ENCODE data around the gene BCKDK. TPM values are rescaled to one million over a fixed set of nuclear protein-coding genes. Genes with fewer than 3 reads are reported as not detected.
"Not testable (repeated sequence)": the region's sequence is repeated elsewhere in the genome, so short reads cannot be mapped to it uniquely, and the experiment has no call there.

BCKDK gene
- total RNA-seq, 2 experiments from 2014 or later = 49.5 to 49.7 TPM

GRCh38 chr16:31147574-31147973 is 39.4 kb downstream of the BCKDK start:
- ChIA-PET CTCF (no interaction called here), POLR2A (no interaction called here)

DNA sequence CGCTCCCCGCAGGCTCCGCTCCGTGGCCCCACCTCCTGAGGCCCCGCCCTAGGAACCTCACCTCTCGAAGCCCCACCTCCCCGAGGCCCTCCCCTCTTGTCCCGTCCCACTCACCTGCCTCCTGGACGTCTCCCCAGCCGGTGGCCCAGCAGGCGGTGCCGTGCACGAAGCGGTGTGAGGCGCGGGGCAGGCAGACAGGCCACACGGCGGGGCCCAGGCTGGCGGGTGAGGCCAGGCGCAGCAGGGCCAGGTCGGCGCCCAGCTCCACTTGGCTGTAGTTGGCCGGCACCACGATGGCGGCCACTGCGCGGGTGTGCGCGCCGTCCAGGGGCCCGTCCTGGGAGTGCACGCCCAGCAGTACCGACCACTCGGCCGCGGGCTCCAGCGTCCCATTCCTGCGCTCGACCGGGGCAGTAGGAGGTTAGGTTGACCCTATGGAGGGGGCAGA is 40.1 kb downstream of the BCKDK start:
- ChIA-PET POLR2A (no interaction called here), CTCF (no interaction called here)

DNA sequence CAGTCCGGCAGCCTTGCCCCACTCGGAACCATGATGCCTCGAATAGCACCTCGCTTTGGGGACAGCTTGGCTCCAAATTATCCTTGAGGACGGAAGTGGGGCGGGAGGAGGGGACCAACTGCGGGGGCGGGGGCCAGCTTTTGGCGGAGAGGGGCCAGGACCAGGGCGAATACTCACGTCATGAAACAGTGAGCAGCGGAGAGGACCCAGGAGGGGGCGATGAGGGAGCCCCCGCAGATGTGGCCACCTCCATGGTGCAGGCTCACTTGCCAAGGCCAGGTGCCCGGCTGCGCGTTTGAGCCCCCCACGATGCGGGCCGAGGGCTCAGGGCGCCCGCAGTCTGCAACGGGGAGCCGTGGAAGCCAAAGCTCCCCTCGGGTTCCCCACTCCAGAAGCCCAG is 40.7 kb downstream of the BCKDK start:
- CTCF ChIA-PET = no interaction called here
- POLR2A ChIA-PET = no interaction called here

DNA sequence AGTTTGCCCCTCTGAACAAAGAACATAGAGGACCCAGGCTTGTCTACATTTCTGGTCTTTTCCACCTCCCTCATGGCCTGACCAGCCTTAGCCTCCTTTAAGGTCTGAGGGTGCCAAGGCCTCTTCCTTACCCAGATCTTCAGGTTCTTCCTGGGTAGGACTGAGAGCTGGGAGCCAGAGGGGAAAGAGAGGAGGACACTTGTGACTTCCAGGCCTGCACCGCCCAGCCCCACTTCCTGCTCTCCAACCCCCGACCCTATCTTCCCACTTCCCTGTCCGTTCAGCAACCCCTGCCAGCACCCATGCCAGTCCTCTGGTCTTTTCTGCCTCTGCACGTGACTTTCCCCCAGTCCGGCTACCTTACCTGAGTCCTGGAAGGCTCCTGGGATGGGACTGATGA is 41.1 kb downstream of the BCKDK start:
- POLR2A ChIA-PET = no interaction called here
- CTCF ChIA-PET = no interaction called here

GRCh38 chr16:31149894-31150890 is 42.0 kb downstream of the BCKDK start, which contains the start of gene PRSS36:
Gene PRSS36 (minus strand): TSS chr16:31150066. CDS start chr16:31150035, 31 bp downstream.
- CTCF ChIA-PET = no interaction called here
- POLR2A ChIA-PET = no interaction called here

GRCh38 chr16:31150976-31151375 is 42.8 kb downstream of the BCKDK start:
- POLR2A ChIA-PET = not testable (repeated sequence)
- CTCF ChIA-PET = interaction anchor here (1.2 kb wide), 1 partner anchor 9 kb away, joined by 6 read pairs; no protein-coding TSS in a partner anchor

DNA sequence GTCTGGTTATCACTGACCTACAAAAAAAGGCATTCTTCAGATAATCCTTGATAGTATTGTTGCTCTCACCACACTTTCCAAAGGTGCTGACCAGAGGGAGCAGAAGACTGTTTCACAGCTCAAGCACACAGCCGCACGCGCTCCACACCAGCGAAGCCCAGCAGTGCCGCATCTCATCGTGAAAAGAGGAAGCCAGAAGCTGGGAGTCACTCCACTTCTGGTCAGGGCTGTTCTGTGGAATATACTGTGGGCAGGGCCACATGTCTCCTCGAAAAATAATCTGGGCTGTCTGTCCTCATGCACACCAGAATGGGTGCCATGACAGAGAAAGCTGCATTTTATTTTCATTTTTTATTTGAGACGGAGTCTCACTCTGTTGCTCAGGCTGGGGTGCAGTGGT is 49.0 kb downstream of the BCKDK start:
- POLR2A ChIA-PET = interaction anchor here (1.3 kb wide), 1 partner anchor 23 kb away, joined by 5 read pairs; no protein-coding TSS in a partner anchor
- CTCF ChIA-PET = interaction anchor here (1.7 kb wide), 1 partner anchor 15 kb away, joined by 8 read pairs; no protein-coding TSS in a partner anchor

Other genes with a start within 250 kb of the BCKDK start
- gene BCL7C, start 214.3 kb upstream of the BCKDK start, total RNA-seq = 10 to 100 TPM; 27.8 to 29.8 TPM
- under 1 TPM; 0.13 to 0.21 TPM for gene CTF1, start 211.8 kb upstream of the BCKDK start, total RNA-seq
- 10 to 100 TPM; 29.9 to 30.1 TPM for gene FBXL19, start 184.8 kb upstream of the BCKDK start, total RNA-seq
- gene ORAI3, start 159.3 kb upstream of the BCKDK start, total RNA-seq = 1 to 10 TPM; 7.9 to 8.4 TPM
- 10 to 100 TPM; 26.9 to 27.3 TPM for gene SETD1A, start 150.6 kb upstream of the BCKDK start, total RNA-seq
- gene HSD3B7, start 123.2 kb upstream of the BCKDK start, total RNA-seq = 1 to 10 TPM; 1.8 to 1.9 TPM
- gene STX1B, start 97.7 kb upstream of the BCKDK start, total RNA-seq = under 1 TPM; 0.15 to 0.34 TPM
- gene STX4, start 74.8 kb upstream of the BCKDK start, total RNA-seq = 10 to 100 TPM; 40.0 to 41.2 TPM
- gene ZNF668, start 34.1 kb upstream of the BCKDK start, total RNA-seq = 10 to 100 TPM; 16.8 to 17.2 TPM
- 10 to 100 TPM; 19.8 to 20.3 TPM for gene ZNF646, start 34.0 kb upstream of the BCKDK start, total RNA-seq
- 1 to 10 TPM; 3.5 to 3.8 TPM for gene PRSS53, start 19.4 kb upstream of the BCKDK start, total RNA-seq
- gene VKORC1, start 13.6 kb upstream of the BCKDK start, total RNA-seq = 10 to 100 TPM; 72.7 to 81.6 TPM
- gene KAT8, start 9.3 kb downstream of the BCKDK start, total RNA-seq = 10 to 100 TPM; 53.1 to 54.8 TPM
- not detected for gene PRSS8, start 27.3 kb downstream of the BCKDK start, total RNA-seq
- under 1 TPM; 0.23 to 0.31 TPM for gene PRSS36, start 41.7 kb downstream of the BCKDK start, total RNA-seq
- 100 to 1,000 TPM; 678 to 692 TPM for gene FUS, start 71.8 kb downstream of the BCKDK start, total RNA-seq
- gene PYCARD, start 94.4 kb downstream of the BCKDK start, total RNA-seq = 1 to 10 TPM; 5.2 to 6.9 TPM
- gene TRIM72, start 105.7 kb downstream of the BCKDK start, total RNA-seq = not detected
- not detected for gene PYDC1, start 108.7 kb downstream of the BCKDK start, total RNA-seq
- gene ITGAM, start 151.6 kb downstream of the BCKDK start, total RNA-seq = under 1 TPM; 0.84 to 0.89 TPM
- gene ITGAX, start 246.8 kb downstream of the BCKDK start, total RNA-seq = 1 to 10 TPM; 4.3 to 5.3 TPM

Data from activated CD8-positive, alpha-beta memory T cell treated with anti-CD3 and anti-CD28 coated beads for 36 hours (primary cell).